Measurements from ENCODE around the gene TOB2.

The TOB2 gene

GRCh38 chr22:41384128-41384527 is 62.5 kb downstream of the TOB2 start:
- DNase-seq (ENCODE audit: low spot score), result no peak

All from HuH-7.5 (cell line).